ENCODE results near the gene SPRN. TPM values are rescaled to one million over a fixed set of nuclear protein-coding genes. Genes with fewer than 3 reads are reported as not detected.

Gene SPRN
- total RNA-seq, 1 donor from 2014 or later = 0.06 TPM

GRCh38 chr10:133460208-133460769, 35.9 kb upstream of the SPRN start:
- peaks cover 18% of the 10 kb centered on the region for H3K9me3 Mint-ChIP-seq
- no peak overlapping the region for H2AFZ ChIP-seq (replicated peaks)
- no peak for DNase-seq (ENCODE audit: low spot score)

GRCh38 chr10:133459454-133460207, 35.2 kb upstream of the SPRN start:
- H3K4me1 ChIP-seq = no peaks in the 10 kb centered on the region
- no peak for TF ChIP-seq CTCF (IDR thresholded peaks at IDR 0.05)
- peaks cover 3% of the 10 kb centered on the region for H3K36me3 Mint-ChIP-seq

More at GRCh38 chr10:133460208-133460769, 35.9 kb upstream of the SPRN start:
- Histone ChIP-seq H3K4me2 (no peak overlapping the region), H3K27me3 (no peaks in the 10 kb centered on the region), H3K9me3 (ENCODE audit: low read depth) (no peaks in the 10 kb centered on the region), H3K79me2 (ENCODE audit: low read depth) (no peaks in the 10 kb centered on the region), H3F3A (ENCODE audit: low read depth) (no peaks in the 10 kb centered on the region), H4K20me1 (ENCODE audit: low read depth) (no peaks in the 10 kb centered on the region), H3K4me3 (no peak overlapping the region), H3K27ac (no peak overlapping the region), H3K36me3 (no peaks in the 10 kb centered on the region), H3K4me1 (no peaks in the 10 kb centered on the region), H3K9ac (no peak overlapping the region)
- Mint-ChIP-seq H3K4me1 (no peaks in the 10 kb centered on the region), H3K4me3 (no peak overlapping the region), H3K36me3 (peaks cover 3% of the 10 kb centered on the region), H3K27me3 (ENCODE audit: insufficient read depth, low read depth) (peaks cover 2% of the 10 kb centered on the region), H3K27ac (no peak overlapping the region)
- TF ChIP-seq CTCF (IDR thresholded peaks at IDR 0.05) (no peak), EZH2phosphoT487 (IDR thresholded peaks at IDR 0.05) (no peak), EZH2 (IDR thresholded peaks at IDR 0.05) (no peak)

GRCh38 chr10:133458710-133459453, 34.5 kb upstream of the SPRN start:
- H3K27me3 Mint-ChIP-seq (ENCODE audit: insufficient read depth, low read depth) = peaks cover 2% of the 10 kb centered on the region
- no peaks in the 10 kb centered on the region for H3F3A ChIP-seq (ENCODE audit: low read depth)
- H4K20me1 ChIP-seq (ENCODE audit: low read depth) = no peaks in the 10 kb centered on the region
- H3K27ac ChIP-seq = no peak overlapping the region
- H3K79me2 ChIP-seq (ENCODE audit: low read depth) = no peaks in the 10 kb centered on the region
- no peak overlapping the region for H3K4me3 Mint-ChIP-seq
- H3K4me1 ChIP-seq = no peaks in the 10 kb centered on the region
- H3K9me3 ChIP-seq (ENCODE audit: low read depth) = no peaks in the 10 kb centered on the region
- H3K36me3 Mint-ChIP-seq = peaks cover 3% of the 10 kb centered on the region
- DNase-seq (ENCODE audit: low spot score) = no peak
- peaks cover 27% of the 10 kb centered on the region for H3K9me3 Mint-ChIP-seq
- H3K27ac Mint-ChIP-seq = no peak overlapping the region
- no peak overlapping the region for H2AFZ ChIP-seq (replicated peaks)
- no peak overlapping the region for H3K9ac ChIP-seq
- H3K27me3 ChIP-seq = no peaks in the 10 kb centered on the region
- H3K4me2 ChIP-seq = no peak overlapping the region
- no peaks in the 10 kb centered on the region for H3K36me3 ChIP-seq
- no peaks in the 10 kb centered on the region for H3K4me1 Mint-ChIP-seq
- TF ChIP-seq CTCF (IDR thresholded peaks at IDR 0.05) (no peak), EZH2phosphoT487 (IDR thresholded peaks at IDR 0.05) (no peak), EZH2 (IDR thresholded peaks at IDR 0.05) (no peak)
- H3K4me3 ChIP-seq = no peak overlapping the region

More at GRCh38 chr10:133459454-133460207, 35.2 kb upstream of the SPRN start:
- H3K4me2 ChIP-seq = no peak overlapping the region
- Mint-ChIP-seq H3K27ac (no peak overlapping the region), H3K9me3 (peaks cover 23% of the 10 kb centered on the region), H3K4me3 (no peak overlapping the region), H3K4me1 (no peaks in the 10 kb centered on the region), H3K27me3 (ENCODE audit: insufficient read depth, low read depth) (peaks cover 2% of the 10 kb centered on the region)
- DNase-seq (ENCODE audit: low spot score) = no peak
- H3K36me3 ChIP-seq = no peaks in the 10 kb centered on the region
- H3F3A ChIP-seq (ENCODE audit: low read depth) = no peaks in the 10 kb centered on the region
- no peak overlapping the region for H2AFZ ChIP-seq (replicated peaks)
- no peak overlapping the region for H3K4me3 ChIP-seq
- no peaks in the 10 kb centered on the region for H3K9me3 ChIP-seq (ENCODE audit: low read depth)
- H3K9ac ChIP-seq = no peak overlapping the region
- no peaks in the 10 kb centered on the region for H3K79me2 ChIP-seq (ENCODE audit: low read depth)
- H4K20me1 ChIP-seq (ENCODE audit: low read depth) = no peaks in the 10 kb centered on the region
- H3K27ac ChIP-seq = no peak overlapping the region
- no peaks in the 10 kb centered on the region for H3K27me3 ChIP-seq

Measured in neural progenitor cell (in vitro differentiated cells).